K562 (cell line): ENCODE results near the gene FAM174C. TPM values are rescaled to one million over a fixed set of nuclear protein-coding genes. Genes with fewer than 3 reads are reported as not detected.

Experiments
- ATAC-seq: fragments of 200-7000 bp; cut with Tn5 transposase; 3 replicates; pipeline ENCODE4 v1.9.1; 2020; ENCODE audit warnings: moderate library complexity
- BruUV-seq: library from RNA; stranded (reverse); fragments of 400-500 nt; replicated peaks from 2 replicates; lab custom pipeline; 2021; lab: Mats Ljungman, UMichigan
- CTCF ChIA-PET: fragments of 300-600 bp; formaldehyde crosslinking; extraction: SDS; loops from one replicate; lab custom pipeline; 2021; ENCODE audit warnings: low intra/inter-chr PET ratio; lab: Yijun Ruan, JAX
- POLR2A ChIA-PET: fragments of 300-600, 350-650 bp; sonication (Branson Sonifier 250); formaldehyde crosslinking; extraction: SDS; loops from one replicate; lab custom pipeline; 2021; ENCODE audit warnings: antibody characterized with exemption, inconsistent platforms; lab: Yijun Ruan, JAX
- DNase-seq, 4 experiments: peaks; one replicate each; pipeline versions ENCODE4 v3.0.0 to v3.0.0-alpha.2; 2011 to 2018; ENCODE audit warnings: low spot score in 3 of 4, mixed read lengths in 3 of 4; ENCODE audit errors: extremely low read depth in 1 of 4
- FAIRE-seq: peaks from 2 replicates; lab custom pipeline; 2011; peaks lifted over from hg19 to GRCh38; lab: Jason Lieb, UNC
- H2AFZ ChIP-seq: 2 replicates; pipeline ENCODE4 v1.6.0; 2011; ENCODE audit warnings: low read depth, low read length, control low read depth, inconsistent platforms
- H3K27ac ChIP-seq: fragments of 200-600 bp; 3 replicates; pipeline ENCODE4 v1.8.0; 2011; ENCODE audit warnings: low read depth, mild to moderate bottlenecking, control low read depth, inconsistent platforms, low read length, moderate library complexity, mixed read lengths; ENCODE audit errors: extremely low read depth
- H3K27me3 ChIP-seq, 2 experiments: fragments of 300-600 bp in 1 of 2; 2 replicates in 1 of 2; 3 replicates in 1 of 2; pipeline versions ENCODE4 v1.6.0 to v1.8.0; 2011; ENCODE audit warnings: inconsistent platforms in 2 of 2, low read length in 2 of 2, mild to moderate bottlenecking in 1 of 2, mixed read lengths in 1 of 2, moderate library complexity in 1 of 2; ENCODE audit not compliant: control insufficient read depth in 2 of 2, insufficient read depth in 2 of 2
- H3K36me3 ChIP-seq: fragments of 300-600 bp; 3 replicates; pipeline ENCODE4 v1.8.0; 2011; ENCODE audit warnings: mild to moderate bottlenecking, low read length, inconsistent platforms; ENCODE audit not compliant: control insufficient read depth, insufficient read depth
- H3K4me1 ChIP-seq, 2 experiments: fragments of 200-600 bp in 1 of 2; replicated peaks in 1 of 2; 2 replicates in 1 of 2; 3 replicates in 1 of 2; pipeline versions ENCODE4 v1.5.1 to v1.8.0; 2011; ENCODE audit warnings: inconsistent platforms in 2 of 2, low read length in 2 of 2, mild to moderate bottlenecking in 1 of 2, mixed read lengths in 1 of 2, moderate library complexity in 1 of 2; ENCODE audit not compliant: control insufficient read depth in 2 of 2, insufficient read depth in 2 of 2
- H3K4me2 ChIP-seq: 2 replicates; pipeline ENCODE4 v1.6.1; 2011; ENCODE audit warnings: low read length, control low read depth, inconsistent platforms, mixed read lengths; ENCODE audit not compliant: insufficient read depth
- H3K4me3 ChIP-seq: fragments of 200-600 bp; sonication (generic), shearing (Covaris generic); 2 replicates; pipeline ENCODE4 v1.5.1; 2016; ENCODE audit warnings: control low read depth, inconsistent platforms
- H3K79me2 ChIP-seq: fragments of 200-600 bp; 3 replicates; pipeline ENCODE4 v1.8.0; 2011; ENCODE audit warnings: low read length, inconsistent platforms; ENCODE audit not compliant: control insufficient read depth, insufficient read depth
- H3K9ac ChIP-seq, 2 experiments: 2 replicates each; pipeline versions ENCODE4 v1.6.0 to v1.6.1; 2011; ENCODE audit warnings: low read depth in 2 of 2, low read length in 2 of 2, control low read depth in 1 of 2, inconsistent platforms in 1 of 2, mild to moderate bottlenecking in 1 of 2, mixed read lengths in 1 of 2; ENCODE audit not compliant: insufficient read depth in 1 of 2
- H3K9me1 ChIP-seq: one replicate; pipeline ENCODE4 v1.6.0; 2011; ENCODE audit warnings: inconsistent platforms, mild to moderate bottlenecking, low read length, moderate library complexity; ENCODE audit not compliant: control insufficient read depth, insufficient read depth
- H3K9me3 ChIP-seq: replicated peaks from 2 replicates; pipeline ENCODE4 v1.5.1; 2011; ENCODE audit warnings: low read depth, low read length, inconsistent platforms; ENCODE audit not compliant: control insufficient read depth, insufficient read depth
- H4K20me1 ChIP-seq: replicated peaks from 2 replicates; pipeline ENCODE4 v1.6.1; 2011; ENCODE audit warnings: low read length, inconsistent platforms, mixed read lengths; ENCODE audit not compliant: control insufficient read depth, insufficient read depth
- CTCF ChIP-seq, 3 experiments: IDR thresholded peaks in 2 of 3; conservative IDR thresholded peaks in 1 of 3; 2 replicates each; pipeline ENCODE4 v1.5.1; 2011 to 2012; ENCODE audit warnings: low read length in 3 of 3, mild to moderate bottlenecking in 3 of 3, control low read depth in 2 of 3, improper control_type of control experiment in 1 of 3, inconsistent platforms in 1 of 3, low read depth in 1 of 3, mixed read lengths in 1 of 3, moderate library complexity in 1 of 3; ENCODE audit not compliant: insufficient read depth in 2 of 3
- DPF2 ChIP-seq: fragments of 450-650 bp; IDR thresholded peaks from 2 replicates; pipeline ENCODE4 v1.6.1; 2016
- ELF4 ChIP-seq: fragments of 450-650 bp; formaldehyde crosslinking; IDR thresholded peaks from 2 replicates; pipeline ENCODE4 v1.4.0; 2022; ENCODE audit warnings: missing genetic modification characterization
- FOXP1 ChIP-seq: sonication (generic); formaldehyde crosslinking; IDR thresholded peaks from 2 replicates; pipeline ENCODE4 v1.8.0; 2022; ENCODE audit warnings: mild to moderate bottlenecking, missing genetic modification reagents
- HDAC1 ChIP-seq, 2 experiments: fragments of 450-650 bp; IDR thresholded peaks; 2 replicates each; pipeline ENCODE4 v1.6.1; 2016 to 2017; ENCODE audit warnings: inconsistent platforms in 1 of 2, mild to moderate bottlenecking in 1 of 2, moderate library complexity in 1 of 2
- MBD1 ChIP-seq: fragments of 250-450 bp; sonication (Bioruptor Pico); IDR thresholded peaks from 2 replicates; pipeline ENCODE4 v1.8.0; 2022; ENCODE audit warnings: inconsistent platforms
- MTA3 ChIP-seq: fragments of 450-650 bp; formaldehyde crosslinking; IDR thresholded peaks from 2 replicates; pipeline ENCODE4 v1.6.1; 2017; ENCODE audit warnings: mild to moderate bottlenecking, borderline replicate concordance
- NEUROD1 ChIP-seq: fragments of 150-350 bp; IDR thresholded peaks from 2 replicates; pipeline ENCODE4 v1.6.1; 2014; ENCODE audit warnings: borderline replicate concordance, low read length, low read depth; ENCODE audit not compliant: partially characterized antibody
- SPI1 ChIP-seq: IDR thresholded peaks from 2 replicates; pipeline ENCODE4 v1.6.1; 2011; ENCODE audit warnings: low read depth, low read length, control low read depth, borderline replicate concordance
- SRF ChIP-seq, 2 experiments: fragments of 250-450, 450-650 bp in 1 of 2; sonication (Bioruptor Pico) in 1 of 2; sonication (generic) in 1 of 2; formaldehyde crosslinking; IDR thresholded peaks; 2 replicates each; pipeline versions ENCODE4 v1.5.0 to v1.5.1; 2020 to 2022; ENCODE audit warnings: mild to moderate bottlenecking in 1 of 2, missing genetic modification reagents in 1 of 2
- YY1 ChIP-seq, 3 experiments: IDR thresholded peaks; 2 replicates each; pipeline ENCODE4 v1.6.1; 2011; ENCODE audit warnings: low read length in 2 of 3, mild to moderate bottlenecking in 2 of 3, moderate library complexity in 2 of 3, borderline replicate concordance in 1 of 3, control low read depth in 1 of 3, low read depth in 1 of 3; ENCODE audit not compliant: insufficient read depth in 3 of 3, insufficient replicate concordance in 2 of 3, control insufficient read depth in 1 of 3, insufficient read length in 1 of 3; ENCODE audit errors: extremely low read depth in 1 of 3
- ZNF263 ChIP-seq: sonication (generic); formaldehyde crosslinking; IDR thresholded peaks from 2 replicates; pipeline ENCODE4 v1.8.0; 2022; ENCODE audit warnings: mild to moderate bottlenecking, missing genetic modification reagents, borderline replicate concordance
- ZNF740 ChIP-seq, 3 experiments: fragments of 200-800 bp in 1 of 3; sonication (Bioruptor generic) in 1 of 3; sonication (generic) in 1 of 3; formaldehyde crosslinking in 1 of 3; IDR thresholded peaks; 2 replicates each; pipeline versions ENCODE4 v1.6.1 to v1.8.0; 2016 to 2022; ENCODE audit warnings: mild to moderate bottlenecking in 2 of 3, missing compliant biosample characterization in 2 of 3, missing genetic modification characterization in 2 of 3, missing genetic modification reagents in 1 of 3
- WGBS: fragments of 100-300 bp; shearing (Covaris generic); methylation state at CpG from one replicate; pipeline ENCODE4 v1.1.6; 2016; ENCODE audit warnings: low coverage, mixed read lengths; ENCODE audit not compliant: insufficient coverage; ENCODE audit errors: missing lambda C conversion rate; 5-methylcytosine and 5-hydroxymethylcytosine counted together
- in situ Hi-C: fragments of 300-500 bp; cut with MboI; formaldehyde crosslinking; loops from 4 replicates; pipeline ENCODE4 v1.15.0; 2018; ENCODE audit warnings: inconsistent platforms, mixed read lengths
- intact Hi-C: fragments of 100-400 bp; cut with micrococcal nuclease; formaldehyde crosslinking; loops from 2 replicates; pipeline ENCODE4 v1.14.2; 2022
- polyA plus RNA-seq, 8 experiments: library from polyadenylated mRNA; depleted of rRNA in 4 of 8; stranded (reverse) in 5 of 8; unstranded in 3 of 8; fragments of >200 nt; fragmentation: Nextera tagmentation in 2 of 8; fragmentation: Illumina TruSeq in 1 of 8; extraction: Ambion mirVana in 2 of 8; extraction: Trizol in 1 of 8; gene quantifications; 2 replicates each; pipeline versions ENCODE4 v1.2.1 to v1.2.3, GENCODE V29; 2011 to 2014; ENCODE audit warnings: inconsistent platforms in 1 of 8, missing spikeins in 1 of 8
- total RNA-seq, 7 experiments: library from RNA; depleted of rRNA in 6 of 7; stranded (reverse); fragments of >200 nt in 6 of 7; fragmentation: Illumina TruSeq in 2 of 7; extraction: Trizol in 2 of 7; gene quantifications; 2 replicates each; pipeline versions ENCODE4 v1.2.1 to v1.2.3, GENCODE V29; 2011 to 2021; ENCODE audit warnings: low replicate concordance in 1 of 7

FAM174C gene
- total and polyA plus RNA-seq, 9 of the 15 experiments (the other 6 are each of a cell fraction or from before 2014, with no cell fraction given) = 0.66 to 89.6 (median 20.3) TPM

- in situ Hi-C loops = no loop called here
- H3K9ac ChIP-seq = peak overlapping the region; percentile 71 to 92
- 24% methylated on average over 14 of the region's 14 CpGs for WGBS
- TF ChIP-seq ELF4 (CRISPR knock-in tag) (0 out of 2 replicates have a peak, but pooled peaks have one; percentile 41), CTCF (IDR thresholded peaks at IDR 0.05 in 2 of 3, conservative IDR thresholded peaks at IDR 0.05 in 1 of 3; ENCODE audit: insufficient read depth in 2 of 3, low read depth in 1 of 3, low read length in 3 of 3) (peak; percentile 31 to 48 (median 37); a peak in 4 of 6 replicates), FOXP1 (CRISPR knock-in tag) (peak; percentile 54; the same call in 1 of the 2 replicates), MTA3 (0 out of 2 replicates have a peak, but pooled peaks have one; percentile 13), MBD1 (CRISPR knock-in tag) (no peak), NEUROD1 (no peak), SRF (CRISPR knock-in tag; IDR thresholded peaks at IDR 0.05) (no peak), SPI1 (0 out of 2 replicates have a peak, but pooled peaks have one; percentile 19), HDAC1 (IDR thresholded peaks at IDR 0.05) (peak in 1 of 2 experiments; percentile 1; a peak in 1 of 4 replicates), YY1 (IDR thresholded peaks at IDR 0.05; ENCODE audit: borderline replicate concordance in 1 of 3, control insufficient read depth in 1 of 3, extremely low read depth in 1 of 3, insufficient read depth in 3 of 3, insufficient read length in 1 of 3, insufficient replicate concordance in 2 of 3, low read depth in 1 of 3, low read length in 2 of 3) (peak in 1 of 3 experiments; percentile 7), ZNF263 (peak; percentile 58; the same call in 1 of the 2 replicates), DPF2 (0 out of 2 replicates have a peak, but pooled peaks have one; percentile 8), ZNF740 (CRISPR knock-in tag; IDR thresholded peaks at IDR 0.05) (peak; percentile 50; the same call in 1 of the 2 replicates), ZNF740 (tag; IDR thresholded peaks at IDR 0.05) (no peak)
These were observed 13.9 kb upstream of the FAM174C start for GRCh38 chr19:1261538-1261797.

More at GRCh38 chr19:1261538-1261797, 13.9 kb upstream of the FAM174C start:
- FAIRE-seq (no peak), DNase-seq (no peak), ATAC-seq (no peak)
- peak overlapping the region; percentile 66 for H3K4me3 ChIP-seq
- H3K27me3 ChIP-seq = no peaks in the 10 kb centered on the region
- H3K9me3 ChIP-seq = no peaks in the 10 kb centered on the region
- peaks cover 22% of the 10 kb centered on the region; the same call in 2 of the 3 replicates for H3K36me3 ChIP-seq
- H3K4me2 ChIP-seq = peak overlapping the region; percentile 84
- no TSS peak for BruUV-seq
- H3K27ac ChIP-seq = peak overlapping the region; percentile 83
- no peaks in the 10 kb centered on the region for H3K9me1 ChIP-seq
- intact Hi-C loops = no loop called here
- ChIA-PET CTCF (no interaction called here), POLR2A (interaction anchor here (1.1 to 2.6 kb wide), 2 partner anchors 9 to 11 kb away, joined by 3 to 14 read pairs; no protein-coding TSS in a partner anchor)
- H2AFZ ChIP-seq = peak overlapping the region; percentile 52; the same call in 1 of the 2 replicates
- H3K4me1 ChIP-seq = peaks cover 64 to 95% of the 10 kb centered on the region in 2 experiments
- H3K79me2 ChIP-seq = peaks cover 20% of the 10 kb centered on the region; the same call in 2 of the 3 replicates
- 0 out of 2 replicates have a peak, but pooled peaks cover 7% of the 10 kb centered on the region for H4K20me1 ChIP-seq
